Measurements from ENCODE around the gene RPS6KC1. TPM values are rescaled to one million over a fixed set of nuclear protein-coding genes. Genes with fewer than 3 reads are reported as not detected.
"Not testable (repeated sequence)": the region's sequence is repeated elsewhere in the genome, so short reads cannot be mapped to it uniquely, and the experiment has no call there.

The RPS6KC1 gene
- total and polyA plus RNA-seq, 7 experiments from 2014 or later, result 5.4 to 18.9 (median 11.5) TPM

DNA sequence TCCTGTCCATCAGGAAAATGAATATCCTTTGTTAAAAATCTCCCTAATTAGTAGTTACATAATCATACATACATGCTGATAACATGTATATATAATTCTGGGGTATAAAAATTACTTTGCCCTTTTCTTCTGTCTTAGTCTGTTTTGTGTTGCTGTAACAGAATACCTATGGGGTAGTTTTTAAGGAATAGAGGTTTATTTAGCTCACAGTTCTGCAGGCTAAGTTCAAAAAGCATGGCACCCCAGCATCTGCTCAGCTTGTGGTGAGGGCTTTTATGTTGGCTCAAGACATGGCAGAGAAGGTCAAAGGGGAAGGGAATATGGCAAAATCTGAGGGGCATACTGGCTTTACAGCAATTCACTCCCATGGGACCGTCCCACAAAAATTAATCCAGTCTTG lies 16.3 kb upstream of the RPS6KC1 start:
- no peaks in the 10 kb centered on the region for H3K36me3 ChIP-seq (ENCODE audit: control insufficient read depth in 2 of 3, insufficient read depth in 3 of 3, low read length in 3 of 3)
- Mint-ChIP-seq H3K9me3 (peaks cover 0 to 10% (median 0%) of the 10 kb centered on the region in 11 donors), H3K27me3 (peaks cover 50 to 56% (median 51%) of the 10 kb centered on the region in 5 donors), H3K36me3 (peaks cover 0 to 4% (median 0%) of the 10 kb centered on the region in 5 donors), H3K4me3 (no peak overlapping the region), H3K27ac (no peak overlapping the region), H3K4me1 (no peaks in the 10 kb centered on the region)
- H3K27me3 ChIP-seq (ENCODE audit: control insufficient read depth in 2 of 2, insufficient read depth in 2 of 2, low read length in 2 of 2), result no peaks in the 10 kb centered on the region
- POLR2A ChIA-PET, result no interaction called here
- ATAC-seq (no peak), DNase-seq (no peak)
- H3K4me3 ChIP-seq (ENCODE audit: low read length), result no peak overlapping the region
- intact Hi-C loops (cut with micrococcal nuclease), result no loop called here
- CTCF ChIA-PET, result no interaction called here
- no peak overlapping the region for H3K27ac ChIP-seq (ENCODE audit: low read depth, low read length)
- H3K4me1 ChIP-seq (ENCODE audit: control insufficient read depth in 2 of 2, insufficient read depth in 2 of 2, low read length in 2 of 2), result no peaks in the 10 kb centered on the region
- no peaks in the 10 kb centered on the region for H3K9me3 ChIP-seq (ENCODE audit: control insufficient read depth in 2 of 3, low read length in 3 of 3)

DNA sequence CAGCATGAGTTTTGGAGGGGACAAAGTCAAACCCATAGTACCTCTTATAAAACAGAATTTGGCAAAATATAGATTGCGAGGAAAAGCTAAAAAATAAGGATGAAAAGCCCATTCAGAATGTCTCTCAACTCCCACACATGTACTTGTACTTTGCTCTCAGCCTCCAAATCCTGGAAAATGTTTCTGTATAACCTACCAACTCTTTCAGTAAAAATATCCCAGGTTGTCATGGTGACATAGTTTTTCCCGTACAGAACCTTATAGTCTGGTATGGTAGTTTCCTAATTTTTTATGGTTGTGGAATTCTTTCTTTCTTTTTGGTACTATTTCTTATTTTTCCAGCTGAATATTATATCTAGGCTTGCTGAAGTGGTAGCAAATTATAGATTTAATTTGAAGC lies 15.5 kb upstream of the RPS6KC1 start:
- intact Hi-C loops (cut with micrococcal nuclease), result no loop called here
- peaks cover 42 to 48% (median 45%) of the 10 kb centered on the region in 5 donors for H3K27me3 Mint-ChIP-seq
- CTCF ChIA-PET, result no interaction called here

GRCh38 chr1:213041443-213041842 lies 9.6 kb upstream of the RPS6KC1 start:
- intact Hi-C loops (cut with micrococcal nuclease), result no loop called here
- no peak for DNase-seq
- no peaks in the 10 kb centered on the region for H3K27me3 ChIP-seq (ENCODE audit: control insufficient read depth in 2 of 2, insufficient read depth in 2 of 2, low read length in 2 of 2)
- CTCF ChIA-PET, result no interaction called here
- H3K27me3 Mint-ChIP-seq, result peaks cover 10 to 33% (median 16%) of the 10 kb centered on the region in 5 donors
- no peak overlapping the region for H3K4me3 ChIP-seq (ENCODE audit: low read length)
- H3K9me3 ChIP-seq (ENCODE audit: control insufficient read depth in 2 of 3, low read length in 3 of 3), result no peaks in the 10 kb centered on the region
- no peak for ATAC-seq
- no peak overlapping the region for H3K27ac ChIP-seq (ENCODE audit: low read depth, low read length)
- no peaks in the 10 kb centered on the region for H3K9me3 Mint-ChIP-seq
- H3K27ac Mint-ChIP-seq, result no peak overlapping the region
- H3K4me1 Mint-ChIP-seq, result peaks cover 0 to 8% (median 4%) of the 10 kb centered on the region in 7 donors
- no peak overlapping the region for H3K4me3 Mint-ChIP-seq
- no peaks in the 10 kb centered on the region for H3K4me1 ChIP-seq (ENCODE audit: control insufficient read depth in 2 of 2, insufficient read depth in 2 of 2, low read length in 2 of 2)
- POLR2A ChIA-PET, result no interaction called here
- no peaks in the 10 kb centered on the region for H3K36me3 ChIP-seq (ENCODE audit: control insufficient read depth in 2 of 3, insufficient read depth in 3 of 3, low read length in 3 of 3)
- H3K36me3 Mint-ChIP-seq, result no peaks in the 10 kb centered on the region

More for the DNA sequence above, 15.5 kb upstream of the RPS6KC1 start:
- DNase-seq, result no peak
- no peaks in the 10 kb centered on the region for H3K4me1 ChIP-seq (ENCODE audit: control insufficient read depth in 2 of 2, insufficient read depth in 2 of 2, low read length in 2 of 2)
- H3K4me3 ChIP-seq (ENCODE audit: low read length), result no peak overlapping the region
- Mint-ChIP-seq H3K36me3 (peaks cover 0 to 4% (median 0%) of the 10 kb centered on the region in 5 donors), H3K4me1 (no peaks in the 10 kb centered on the region), H3K27ac (no peak overlapping the region), H3K4me3 (no peak overlapping the region), H3K9me3 (peaks cover 0 to 10% (median 0%) of the 10 kb centered on the region in 11 donors)
- H3K36me3 ChIP-seq (ENCODE audit: control insufficient read depth in 2 of 3, insufficient read depth in 3 of 3, low read length in 3 of 3), result no peaks in the 10 kb centered on the region
- H3K9me3 ChIP-seq (ENCODE audit: control insufficient read depth in 2 of 3, low read length in 3 of 3), result no peaks in the 10 kb centered on the region
- no peaks in the 10 kb centered on the region for H3K27me3 ChIP-seq (ENCODE audit: control insufficient read depth in 2 of 2, insufficient read depth in 2 of 2, low read length in 2 of 2)
- POLR2A ChIA-PET, result no interaction called here
- ATAC-seq, result no peak
- H3K27ac ChIP-seq (ENCODE audit: low read depth, low read length), result no peak overlapping the region

- DNase-seq; CTCF ChIA-PET; intact Hi-C loops (cut with micrococcal nuclease); H3K27ac Mint-ChIP-seq; H3K27me3 ChIP-seq (ENCODE audit: control insufficient read depth in 2 of 2, insufficient read depth in 2 of 2, low read length in 2 of 2); H3K4me3 ChIP-seq (ENCODE audit: low read length); H3K36me3 ChIP-seq (ENCODE audit: control insufficient read depth in 2 of 3, insufficient read depth in 3 of 3, low read length in 3 of 3); H3K4me1 ChIP-seq (ENCODE audit: control insufficient read depth in 2 of 2, insufficient read depth in 2 of 2, low read length in 2 of 2); H3K9me3 ChIP-seq (ENCODE audit: control insufficient read depth in 2 of 3, low read length in 3 of 3); ATAC-seq; H3K4me3 Mint-ChIP-seq; H3K27ac ChIP-seq (ENCODE audit: low read depth, low read length): not testable (repeated sequence)
- peaks cover 0 to 11% (median 5%) of the 10 kb centered on the region in 5 donors for H3K36me3 Mint-ChIP-seq
- H3K9me3 Mint-ChIP-seq, result peaks cover 0 to 16% (median 5%) of the 10 kb centered on the region in 11 donors
- H3K4me1 Mint-ChIP-seq, result peaks cover 8 to 13% (median 11%) of the 10 kb centered on the region in 7 donors
- POLR2A ChIA-PET, result interaction anchor here (0.6 kb wide), 1 partner anchor 296 kb away, joined by 3 read pairs; no protein-coding TSS in a partner anchor
- peaks cover 21 to 32% (median 27%) of the 10 kb centered on the region in 5 donors for H3K27me3 Mint-ChIP-seq
Measured at GRCh38 chr1:213045321-213046226, 5.5 kb upstream of the RPS6KC1 start.

DNA sequence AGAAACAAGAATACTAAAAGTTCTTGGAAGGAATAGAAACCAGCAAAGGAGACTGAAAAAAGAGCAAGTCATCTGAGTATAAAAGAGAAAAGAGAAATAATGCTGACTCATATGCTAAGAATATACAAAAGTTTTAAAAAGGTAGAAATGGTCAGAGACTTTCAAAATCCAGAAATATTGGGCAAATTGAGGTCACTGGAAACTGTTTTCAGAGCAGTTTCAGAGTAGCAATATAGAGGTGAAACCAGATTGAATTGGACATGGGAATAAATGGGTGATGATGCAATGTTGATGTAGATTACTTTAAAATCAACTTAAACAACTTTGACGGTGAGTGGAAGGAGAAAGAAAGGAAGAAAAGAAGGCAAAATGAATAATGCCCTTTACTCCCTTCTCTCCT lies 1.8 kb upstream of the RPS6KC1 start:
- H3K4me3 Mint-ChIP-seq, result peak overlapping the region in 6 of 10 donors; percentile 0 to 35 (median 18)
- H3K4me1 Mint-ChIP-seq, result peaks cover 23 to 32% (median 30%) of the 10 kb centered on the region in 7 donors

DNA sequence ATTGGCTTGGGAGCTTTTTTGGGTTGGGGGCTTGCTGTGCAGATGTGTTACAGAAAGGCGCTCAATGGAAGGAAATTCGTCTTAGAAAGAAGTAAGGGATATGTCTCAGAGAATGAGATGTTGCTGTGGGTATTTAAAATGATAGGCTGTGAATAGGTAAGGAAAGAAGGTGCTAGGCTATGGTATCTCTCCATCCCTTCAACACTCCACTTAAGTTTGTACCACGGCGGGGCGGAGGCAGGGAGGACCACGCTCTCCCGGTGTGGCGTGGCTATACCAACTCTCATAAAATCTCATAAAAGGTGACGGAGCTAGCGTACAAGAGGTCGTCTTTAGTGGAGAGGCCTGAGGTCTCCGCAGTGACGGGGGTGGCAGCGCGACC lies 305 bp upstream of the RPS6KC1 start:
- Histone ChIP-seq H3K27ac (ENCODE audit: low read depth, low read length) (peak overlapping the region; percentile 72), H3K36me3 (ENCODE audit: control insufficient read depth in 2 of 3, insufficient read depth in 3 of 3, low read length in 3 of 3) (no peaks in the 10 kb centered on the region), H3K4me3 (ENCODE audit: low read length) (peak overlapping the region; percentile 97), H3K9me3 (ENCODE audit: control insufficient read depth in 2 of 3, low read length in 3 of 3) (peaks cover 0 to 3% (median 0%) of the 10 kb centered on the region in 3 experiments), H3K4me1 (ENCODE audit: control insufficient read depth in 2 of 2, insufficient read depth in 2 of 2, low read length in 2 of 2) (peaks cover 0 to 13% of the 10 kb centered on the region in 2 donors), H3K27me3 (ENCODE audit: control insufficient read depth in 2 of 2, insufficient read depth in 2 of 2, low read length in 2 of 2) (peaks cover 0 to 4% of the 10 kb centered on the region in 2 donors)
- H3K36me3 Mint-ChIP-seq, result peaks cover 4 to 22% (median 9%) of the 10 kb centered on the region in 5 donors
- DNase-seq (peak in 1 of 9 donors; percentile 13), ATAC-seq (peak; percentile 54)
- ChIA-PET CTCF (no interaction called here), POLR2A (no interaction called here)
- peaks cover 0 to 16% (median 6%) of the 10 kb centered on the region in 11 donors for H3K9me3 Mint-ChIP-seq
- peak overlapping the region; percentile 75 to 98 (median 93) for H3K27ac Mint-ChIP-seq
- H3K4me1 Mint-ChIP-seq, result peaks cover 23 to 36% (median 33%) of the 10 kb centered on the region in 7 donors
- H3K4me3 Mint-ChIP-seq, result peak overlapping the region; percentile 93 to 99 (median 96)
- H3K27me3 Mint-ChIP-seq, result peaks cover 10 to 27% (median 23%) of the 10 kb centered on the region in 5 donors
- intact Hi-C loops (cut with micrococcal nuclease), result loop anchor here (1.0 to 2.0 kb wide), 6 partner anchors 32 to 1472 kb away; partner anchors contain the start of genes ANGEL2 (in 2 of the 2), NSL1 (in 2 of the 2), TATDN3 (in 2 of the 2) and DTL (in 1 of the 2)

More for the DNA sequence above, 1.8 kb upstream of the RPS6KC1 start:
- peaks cover 4 to 19% (median 9%) of the 10 kb centered on the region in 5 donors for H3K36me3 Mint-ChIP-seq
- Histone ChIP-seq H3K9me3 (ENCODE audit: control insufficient read depth in 2 of 3, low read length in 3 of 3) (peaks cover 0 to 3% (median 0%) of the 10 kb centered on the region in 3 experiments), H3K27me3 (ENCODE audit: control insufficient read depth in 2 of 2, insufficient read depth in 2 of 2, low read length in 2 of 2) (peaks cover 0 to 4% of the 10 kb centered on the region in 2 donors), H3K36me3 (ENCODE audit: control insufficient read depth in 2 of 3, insufficient read depth in 3 of 3, low read length in 3 of 3) (no peaks in the 10 kb centered on the region), H3K4me3 (ENCODE audit: low read length) (no peak overlapping the region), H3K27ac (ENCODE audit: low read depth, low read length) (no peak overlapping the region), H3K4me1 (ENCODE audit: control insufficient read depth in 2 of 2, insufficient read depth in 2 of 2, low read length in 2 of 2) (peaks cover 0 to 13% of the 10 kb centered on the region in 2 donors)
- POLR2A ChIA-PET, result no interaction called here
- H3K27ac Mint-ChIP-seq, result peak overlapping the region in 1 of 9 donors; percentile 11
- no peak for ATAC-seq
- H3K27me3 Mint-ChIP-seq, result peaks cover 18 to 27% (median 23%) of the 10 kb centered on the region in 5 donors
- CTCF ChIA-PET, result no interaction called here
- no peak for DNase-seq
- peaks cover 0 to 16% (median 6%) of the 10 kb centered on the region in 11 donors for H3K9me3 Mint-ChIP-seq
- intact Hi-C loops (cut with micrococcal nuclease), result no loop called here

Measured in naive thymus-derived CD4-positive, alpha-beta T cell (primary cell).